RWPE1 (cell line): Measurements from ENCODE around the gene OSBP2.
A peak's percentile ranks its signal among the peaks of the same experiment; 100 is the strongest.

Source experiments
- CTCF ChIA-PET: fragments of 350-600 bp; sonication (Branson Sonifier 250); formaldehyde crosslinking; extraction: SDS; loops from one replicate; lab custom pipeline; 2021; lab: Yijun Ruan, JAX
- POLR2A ChIA-PET: fragments of 400-600 bp; formaldehyde crosslinking; extraction: SDS; loops from one replicate; lab custom pipeline; 2020; ENCODE audit warnings: antibody characterized with exemption; ENCODE audit not compliant: low non-redundant PET; lab: Yijun Ruan, JAX
- DNase-seq: peaks from one replicate; pipeline ENCODE4 v3.0.0; 2012; ENCODE audit warnings: low spot score
- H3K27ac ChIP-seq: fragments of 450-650 bp; 2 replicates; pipeline ENCODE4 v1.5.1; 2017
- TF ChIP-seq, protein P1 (sequence below): fragments of 450-650 bp; conservative IDR thresholded peaks from 2 replicates; pipeline ENCODE4 v1.5.1; 2017; ENCODE audit warnings: low read depth, mild to moderate bottlenecking

Gene OSBP2

DNA sequence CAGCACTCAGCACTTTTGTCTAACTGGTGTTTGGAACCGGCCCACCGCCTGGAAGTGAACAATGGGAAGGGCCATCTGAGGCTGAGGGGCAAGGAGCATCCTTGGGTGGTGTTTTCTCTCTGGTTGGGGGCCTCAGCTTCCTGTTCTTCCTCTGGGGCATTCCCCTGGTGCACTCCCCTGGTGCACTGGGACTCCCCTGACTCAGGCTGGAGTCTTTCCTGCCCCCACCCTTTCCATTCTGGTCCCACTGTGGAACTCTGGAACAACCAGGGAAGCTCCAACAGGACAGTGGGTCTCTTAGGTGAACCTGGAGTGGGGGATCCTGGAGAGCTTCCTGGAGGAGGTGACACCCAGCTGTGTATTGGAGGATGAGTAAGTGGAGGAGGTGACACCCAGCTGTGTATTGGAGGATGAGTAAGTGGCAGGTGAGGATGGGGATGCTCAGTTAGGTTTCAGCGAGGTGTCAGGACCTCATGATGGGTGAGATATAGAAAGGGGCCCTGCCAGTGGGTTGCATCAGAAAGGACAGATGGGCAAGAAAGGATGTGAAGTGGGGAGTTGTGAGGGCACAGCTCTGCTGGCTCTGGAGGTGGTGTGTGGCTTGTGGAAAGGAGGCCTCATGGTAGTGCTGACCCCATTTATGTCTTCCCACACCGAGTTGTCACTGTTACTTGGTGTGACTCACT lies 132.1 kb downstream of the OSBP2 start:
- H3K27ac ChIP-seq = peak overlapping the region; percentile 25; the same call in 1 of the 2 replicates
- ChIA-PET CTCF (no interaction called here), POLR2A (no interaction called here)
- TF ChIP-seq, protein P1, sequence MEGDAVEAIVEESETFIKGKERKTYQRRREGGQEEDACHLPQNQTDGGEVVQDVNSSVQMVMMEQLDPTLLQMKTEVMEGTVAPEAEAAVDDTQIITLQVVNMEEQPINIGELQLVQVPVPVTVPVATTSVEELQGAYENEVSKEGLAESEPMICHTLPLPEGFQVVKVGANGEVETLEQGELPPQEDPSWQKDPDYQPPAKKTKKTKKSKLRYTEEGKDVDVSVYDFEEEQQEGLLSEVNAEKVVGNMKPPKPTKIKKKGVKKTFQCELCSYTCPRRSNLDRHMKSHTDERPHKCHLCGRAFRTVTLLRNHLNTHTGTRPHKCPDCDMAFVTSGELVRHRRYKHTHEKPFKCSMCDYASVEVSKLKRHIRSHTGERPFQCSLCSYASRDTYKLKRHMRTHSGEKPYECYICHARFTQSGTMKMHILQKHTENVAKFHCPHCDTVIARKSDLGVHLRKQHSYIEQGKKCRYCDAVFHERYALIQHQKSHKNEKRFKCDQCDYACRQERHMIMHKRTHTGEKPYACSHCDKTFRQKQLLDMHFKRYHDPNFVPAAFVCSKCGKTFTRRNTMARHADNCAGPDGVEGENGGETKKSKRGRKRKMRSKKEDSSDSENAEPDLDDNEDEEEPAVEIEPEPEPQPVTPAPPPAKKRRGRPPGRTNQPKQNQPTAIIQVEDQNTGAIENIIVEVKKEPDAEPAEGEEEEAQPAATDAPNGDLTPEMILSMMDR = no peak
- DNase-seq = no peak

GRCh38 chr22:30827646-30828045 lies 133.0 kb downstream of the OSBP2 start:
- CTCF ChIA-PET = interaction anchor here (0.6 kb wide), 1 partner anchor 120 kb away, joined by 4 read pairs; no protein-coding TSS in a partner anchor
- no peak for DNase-seq
- TF ChIP-seq, protein P1 = no peak
- H3K27ac ChIP-seq = no peak overlapping the region
- POLR2A ChIA-PET = no interaction called here

DNA sequence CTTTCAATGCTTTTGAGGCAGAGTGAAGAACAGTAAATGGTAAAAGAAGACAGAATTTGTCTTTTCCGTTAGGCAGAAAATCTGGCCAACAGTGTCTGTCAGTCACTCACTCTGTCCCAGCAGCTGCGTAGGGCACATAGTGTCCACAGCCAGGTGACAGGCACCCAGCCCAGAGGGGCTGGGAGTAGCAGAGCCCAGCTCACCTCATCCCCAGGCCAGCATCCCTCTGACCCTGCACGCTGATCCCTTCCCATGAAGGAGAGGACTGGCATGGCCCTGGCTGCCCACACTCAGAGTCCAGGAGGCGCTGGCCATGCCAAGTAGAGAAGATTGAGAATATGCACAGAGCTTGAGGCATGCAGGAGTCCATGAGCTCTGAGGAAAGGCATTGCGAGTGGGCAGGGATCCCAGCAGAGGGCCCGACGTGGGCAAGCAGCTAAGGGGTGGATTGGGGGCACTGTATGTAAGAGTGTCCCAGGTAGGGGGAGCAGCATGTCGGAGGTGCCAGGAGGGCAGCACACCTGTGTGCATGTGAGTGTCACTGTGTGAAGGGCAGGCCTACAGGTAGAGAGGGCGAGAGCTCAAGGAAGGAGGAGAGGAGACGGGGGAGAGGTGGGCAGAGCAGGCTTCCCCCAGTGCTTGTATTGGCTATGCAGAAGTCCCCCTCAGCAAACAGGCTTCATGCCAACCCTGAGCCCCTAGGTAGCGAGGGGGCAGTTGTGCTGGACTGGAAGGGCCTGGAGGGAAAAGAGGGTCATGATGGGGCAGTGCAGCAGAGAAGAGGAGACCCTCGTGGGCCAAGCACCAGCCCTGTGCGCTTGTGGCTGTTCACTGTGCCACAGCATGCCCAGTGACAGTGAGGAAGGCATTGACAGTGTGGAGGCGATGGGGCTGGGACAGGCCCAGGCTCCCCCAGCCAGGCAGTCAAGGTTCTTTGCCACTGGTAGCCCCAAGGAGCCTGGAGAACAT lies 133.8 kb downstream of the OSBP2 start:
- POLR2A ChIA-PET = no interaction called here
- DNase-seq = no peak

DNA sequence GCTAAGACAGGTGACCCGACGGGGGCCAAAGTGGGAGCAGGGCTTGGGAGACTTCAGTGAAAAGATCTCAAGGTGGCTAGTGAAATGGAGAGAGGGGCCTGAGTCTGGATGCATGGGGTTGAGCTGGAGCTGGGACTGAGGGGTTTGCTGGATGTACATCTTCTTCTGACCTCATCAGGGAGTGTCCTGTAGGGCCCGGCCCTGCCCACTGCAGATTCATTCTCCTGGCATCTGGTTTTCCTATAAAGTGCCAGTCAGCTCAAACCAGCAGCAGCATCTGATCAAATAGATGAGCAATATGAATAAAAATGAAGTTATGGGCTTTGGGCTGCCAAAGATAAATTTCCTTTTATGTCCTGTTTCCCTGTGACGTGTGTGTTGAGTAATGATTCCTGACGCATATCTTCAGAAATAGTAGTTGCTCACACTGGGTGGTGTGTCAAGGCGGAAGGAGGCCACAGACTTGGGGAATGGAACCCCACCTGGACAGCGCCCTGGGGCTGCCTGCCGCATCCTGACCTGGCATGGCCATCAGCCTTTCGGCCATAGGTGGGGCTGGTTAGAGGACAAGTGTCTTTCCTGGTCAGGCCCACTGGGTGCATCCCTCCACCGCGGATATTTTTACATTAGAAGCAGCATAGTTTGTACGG lies 135.4 kb downstream of the OSBP2 start:
- peak; percentile 88 for DNase-seq
- ChIA-PET POLR2A (no interaction called here), CTCF (interaction anchor here (0.6 kb wide), 1 partner anchor 30 kb away, joined by 3 read pairs; no protein-coding TSS in a partner anchor)

More for the DNA sequence above, 133.8 kb downstream of the OSBP2 start:
- CTCF ChIA-PET = interaction anchor here (0.6 kb wide), 1 partner anchor 121 kb away, joined by 4 read pairs; no protein-coding TSS in a partner anchor
- TF ChIP-seq, protein P1 = no peak
- H3K27ac ChIP-seq = peak overlapping the region; percentile 96

DNA sequence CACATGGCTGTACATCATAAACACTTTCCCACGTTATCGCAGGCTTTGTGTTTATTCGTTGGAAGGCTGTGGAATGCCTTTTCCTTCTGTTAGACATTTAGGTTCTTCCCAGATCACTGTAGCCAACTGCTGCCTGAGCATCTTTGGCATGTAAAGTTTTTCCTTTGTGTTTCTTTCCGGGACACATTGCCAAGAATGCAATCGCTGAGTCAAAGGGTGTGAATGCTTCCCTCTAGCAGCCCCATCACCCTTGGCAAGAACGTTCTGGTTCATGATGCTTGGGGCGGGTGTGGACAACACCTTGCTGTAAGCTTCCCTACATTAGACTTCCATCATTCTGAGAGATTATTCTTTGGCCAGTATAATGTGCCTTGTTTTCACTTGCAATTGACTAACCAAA lies 136.2 kb downstream of the OSBP2 start:
- CTCF ChIA-PET = interaction anchor here (0.5 to 0.8 kb wide), 2 partner anchors 16 to 203 kb away, joined by 3 to 4 read pairs; no protein-coding TSS in a partner anchor
- POLR2A ChIA-PET = no interaction called here
- TF ChIP-seq, protein P1 = no peak
- H3K27ac ChIP-seq = peak overlapping the region; percentile 96
- DNase-seq = peak; percentile 85

More for the DNA sequence above, 135.4 kb downstream of the OSBP2 start:
- TF ChIP-seq, protein P1 = no peak
- H3K27ac ChIP-seq = peak overlapping the region; percentile 96
